ENCODE results near the gene ANKRD23.
"Not testable (repeated sequence)": the region's sequence is repeated elsewhere in the genome, so short reads cannot be mapped to it uniquely, and the experiment has no call there.

ANKRD23 gene

DNA sequence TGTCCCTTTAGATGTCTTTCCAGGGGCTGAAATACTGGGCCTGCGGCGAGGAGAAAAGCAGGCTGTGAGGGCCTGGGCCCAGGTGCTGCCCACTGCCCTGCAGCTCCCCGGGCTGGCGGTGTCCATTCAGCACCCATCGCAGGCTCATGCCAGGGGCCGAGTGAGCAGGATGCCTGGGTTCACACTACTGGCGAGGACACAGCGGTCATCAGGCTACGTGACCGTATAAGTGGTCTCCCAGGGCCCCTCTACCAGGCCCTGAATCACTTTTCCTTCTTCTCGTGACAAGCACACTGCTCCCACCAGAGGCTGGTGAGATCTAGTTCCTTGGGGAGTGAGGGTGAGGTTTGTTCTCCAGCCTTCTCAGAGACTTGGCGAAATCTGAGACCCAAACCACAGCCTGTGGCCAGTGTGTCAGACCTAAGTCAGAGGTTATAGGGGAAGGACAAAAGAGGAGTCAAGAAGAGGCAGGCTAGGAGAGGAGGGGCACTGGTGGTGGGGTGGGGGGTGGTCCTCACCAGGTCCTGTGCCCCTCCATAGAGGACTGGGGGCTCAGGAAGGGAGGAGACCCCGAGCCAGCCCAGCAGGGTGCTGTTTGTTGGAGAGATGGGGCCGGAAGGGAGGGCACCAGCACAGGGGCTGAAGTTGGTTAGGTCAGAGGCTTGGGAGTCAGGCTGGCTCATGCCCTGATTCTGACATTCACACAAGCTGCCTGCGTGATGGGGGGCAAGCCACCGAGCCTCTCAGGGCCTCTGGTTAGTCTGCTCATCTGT is 32.6 kb upstream of the ANKRD23 start:
- no peak for DNase-seq

DNA sequence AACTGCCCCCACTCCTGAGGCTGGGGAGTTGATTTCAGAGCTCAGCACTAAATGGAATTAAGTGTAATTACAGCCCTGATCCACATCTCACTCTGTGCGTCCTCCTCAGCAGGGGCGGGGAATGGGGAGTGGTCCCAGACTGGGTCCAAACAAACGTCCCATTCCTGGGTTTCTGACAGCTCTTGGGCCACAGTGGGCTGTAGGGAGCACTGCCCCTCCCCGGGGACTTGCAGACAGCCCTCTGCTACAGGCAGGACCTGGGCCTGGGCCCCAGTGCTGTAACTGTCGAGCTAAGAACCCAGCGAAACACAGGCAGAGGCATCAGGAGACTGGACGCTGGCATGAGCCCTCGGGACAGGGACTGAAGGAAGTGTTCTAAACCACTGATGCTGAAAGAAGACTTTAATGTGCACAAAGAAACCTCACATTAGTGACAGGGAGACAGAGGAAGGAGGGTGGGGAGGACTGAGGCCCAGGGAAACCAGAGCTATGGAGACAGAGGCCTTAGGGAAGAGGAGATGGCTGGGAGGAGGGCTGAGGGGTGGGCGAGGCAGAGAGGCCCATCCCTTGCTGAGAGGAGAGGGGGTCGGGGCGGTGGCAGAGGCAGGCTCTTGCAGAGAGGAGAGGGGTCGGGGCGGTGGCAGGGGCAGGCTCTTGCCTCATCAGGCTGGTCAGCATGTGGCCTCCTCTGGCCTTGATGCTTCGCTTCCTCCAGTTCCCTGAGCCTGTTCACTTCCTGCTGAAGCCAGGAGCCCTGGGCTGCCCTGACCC is 31.9 kb upstream of the ANKRD23 start:
- no peak for DNase-seq

DNA sequence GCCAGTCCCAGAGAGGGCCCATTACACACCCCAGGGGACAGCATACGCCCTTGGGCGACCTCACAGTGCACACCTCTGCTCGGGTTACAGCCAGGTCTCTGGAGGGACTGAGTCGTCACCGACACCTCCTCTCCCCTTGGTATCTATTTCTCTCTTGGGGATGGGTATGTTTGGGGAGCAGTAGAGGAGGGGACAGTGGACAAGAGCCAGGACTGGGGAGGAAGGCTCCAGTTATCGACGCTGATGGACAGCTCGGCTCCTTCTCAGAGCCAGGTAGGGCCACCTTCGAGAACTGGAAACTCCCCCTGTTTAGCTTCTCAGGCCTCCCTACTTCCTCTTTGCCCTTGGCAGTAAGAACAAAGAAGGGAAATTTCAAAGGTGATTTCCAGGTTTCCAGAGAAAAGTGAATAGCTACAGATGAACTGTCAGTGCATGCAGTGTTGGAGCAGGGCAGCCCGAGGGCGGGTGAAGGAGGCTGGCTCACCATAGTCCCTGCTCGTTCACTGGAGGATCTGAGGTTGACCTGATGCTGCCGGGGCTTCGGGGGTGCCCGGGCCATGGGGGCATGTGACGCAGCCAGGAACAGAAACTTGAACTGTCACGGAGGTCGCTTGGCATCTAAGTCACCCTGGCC is 30.5 kb upstream of the ANKRD23 start:
- peak in 1 of 2 donors; percentile 37 for DNase-seq

DNA sequence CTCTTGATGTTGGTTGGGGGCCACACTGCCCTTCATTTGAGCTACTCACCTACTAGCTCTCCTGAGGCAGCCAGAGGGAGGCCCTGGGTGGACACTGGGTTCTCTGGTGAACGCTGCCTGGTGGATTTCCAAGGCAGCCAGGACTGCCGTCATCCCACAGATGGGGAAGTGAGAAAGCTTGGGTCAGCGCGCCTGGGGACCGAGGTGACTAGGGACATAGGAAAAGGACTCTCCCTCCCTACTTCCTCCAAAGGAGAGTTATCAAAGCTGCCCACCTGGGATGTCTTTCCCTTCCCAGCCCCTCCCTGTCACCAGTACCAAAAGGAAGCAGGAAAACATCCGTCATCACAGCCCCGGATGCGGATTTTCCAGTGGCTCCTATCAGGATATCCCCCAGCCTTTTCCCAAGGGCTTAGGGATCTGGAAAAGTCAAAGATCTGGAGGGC is 29.9 kb upstream of the ANKRD23 start:
- peak in 1 of 2 donors; percentile 29 for DNase-seq

DNA sequence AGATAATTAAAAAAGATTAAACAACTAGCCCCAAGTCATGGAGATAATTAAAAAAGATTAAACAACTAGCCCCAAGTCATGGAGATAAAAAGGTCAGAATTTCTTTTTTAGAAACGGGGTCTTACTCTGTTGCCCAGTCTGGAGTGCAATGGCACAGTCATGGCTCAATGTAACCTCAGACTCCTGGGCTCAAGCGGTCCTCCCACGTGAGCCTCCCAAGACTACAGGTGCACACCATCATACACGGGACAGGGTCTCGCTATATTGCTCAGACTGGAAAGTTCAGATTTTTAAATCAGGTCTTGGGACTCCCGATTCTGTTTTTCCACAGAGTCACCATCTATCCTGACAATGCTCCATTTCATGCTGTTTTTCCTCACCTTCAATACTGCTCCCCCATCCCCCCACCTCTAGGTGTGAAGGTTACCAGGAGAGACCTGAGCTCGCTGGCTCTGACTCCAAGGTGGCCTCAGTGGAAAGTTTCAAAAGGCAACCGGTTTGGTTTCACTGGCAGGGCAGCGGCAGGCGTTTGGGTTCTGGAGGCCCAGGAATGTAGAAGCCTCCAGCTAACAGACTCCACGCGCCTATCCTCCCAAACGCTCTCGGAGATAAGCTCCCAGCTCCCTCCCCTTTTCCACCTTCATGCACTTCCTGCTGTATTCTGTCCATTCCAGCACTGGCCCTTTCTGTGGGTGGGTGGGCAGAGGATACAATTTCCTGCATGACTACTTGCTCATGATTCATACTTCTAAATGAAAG is 28.9 kb upstream of the ANKRD23 start:
- no peak for DNase-seq

DNA sequence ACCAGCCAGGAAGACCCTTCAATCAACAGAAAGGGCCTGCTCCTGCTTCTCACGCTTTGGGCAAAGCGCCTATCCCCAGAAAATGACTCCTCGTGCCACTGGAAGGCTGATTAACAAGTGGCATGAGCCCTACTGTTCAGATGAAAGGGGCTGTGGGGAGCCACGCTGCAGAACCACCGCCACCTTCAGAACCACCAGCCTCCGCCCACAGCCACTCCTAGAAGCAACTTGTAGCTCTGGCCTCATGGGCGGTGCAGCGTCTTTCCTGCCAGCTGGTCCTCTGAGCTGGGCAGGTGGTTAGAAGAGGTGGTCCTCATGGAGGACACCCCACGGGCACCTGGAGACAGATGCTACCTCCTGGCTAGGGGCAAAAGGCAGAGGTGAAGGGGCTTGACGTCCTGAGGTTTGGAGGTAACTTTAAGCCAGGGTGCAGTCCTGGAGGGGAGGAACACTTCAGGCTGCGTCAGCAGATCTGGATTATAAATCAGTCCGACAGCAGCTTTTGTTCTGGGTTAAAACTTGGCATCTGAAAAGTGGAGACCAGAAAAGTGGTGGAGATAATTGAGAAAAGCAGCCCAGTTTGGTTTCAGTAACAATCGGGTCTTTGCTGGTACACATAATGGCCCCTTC is 26.9 kb upstream of the ANKRD23 start:
- DNase-seq, result peak; percentile 43 to 73

DNA sequence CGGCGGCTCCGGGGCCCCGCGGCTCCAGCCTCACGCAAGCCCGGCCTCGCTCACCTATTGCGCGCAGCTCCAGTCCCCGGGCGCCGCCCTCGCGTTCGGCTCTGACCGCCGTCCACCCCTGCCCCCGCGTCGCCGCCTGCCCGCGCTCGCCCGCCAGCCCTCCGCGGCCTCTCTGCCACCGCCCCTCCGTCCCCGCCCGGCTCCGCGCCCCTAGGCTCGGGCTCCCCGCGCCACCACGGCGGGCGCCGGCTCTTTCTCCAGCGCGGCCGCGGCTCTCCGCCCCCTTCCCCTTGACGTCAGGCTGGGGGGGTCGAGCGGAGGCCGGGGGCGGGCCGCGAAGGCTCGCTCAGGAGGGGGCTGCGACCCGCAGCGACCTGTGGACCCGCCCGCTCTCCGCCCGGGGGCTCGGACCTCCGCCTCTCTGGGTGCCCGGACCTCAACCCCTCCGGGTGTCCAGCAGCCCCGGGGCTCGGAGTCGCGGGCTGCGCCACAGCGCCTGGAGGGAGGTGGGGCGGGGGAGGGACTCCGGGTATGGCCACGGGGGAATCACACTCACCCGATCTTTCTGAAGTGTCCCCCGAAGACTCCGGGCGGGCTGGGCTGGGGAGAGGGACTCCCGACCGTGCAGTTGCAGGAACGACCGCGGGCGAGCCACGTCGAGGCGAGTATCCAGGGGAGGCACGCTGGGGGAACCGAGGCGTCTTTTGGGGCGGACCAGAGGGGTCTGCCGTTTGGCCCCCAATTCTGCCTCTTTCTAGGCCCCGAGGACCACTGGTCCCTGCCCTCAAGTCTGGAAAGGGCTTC is 26.2 kb upstream of the ANKRD23 start, which contains the start of gene SEMA4C:
TSS of gene SEMA4C (minus strand) at position 259 of the 804 bp plus-strand sequence. CDS start 2,194 bp downstream, outside the sequence.
- peak; percentile 40 to 70 for DNase-seq

DNA sequence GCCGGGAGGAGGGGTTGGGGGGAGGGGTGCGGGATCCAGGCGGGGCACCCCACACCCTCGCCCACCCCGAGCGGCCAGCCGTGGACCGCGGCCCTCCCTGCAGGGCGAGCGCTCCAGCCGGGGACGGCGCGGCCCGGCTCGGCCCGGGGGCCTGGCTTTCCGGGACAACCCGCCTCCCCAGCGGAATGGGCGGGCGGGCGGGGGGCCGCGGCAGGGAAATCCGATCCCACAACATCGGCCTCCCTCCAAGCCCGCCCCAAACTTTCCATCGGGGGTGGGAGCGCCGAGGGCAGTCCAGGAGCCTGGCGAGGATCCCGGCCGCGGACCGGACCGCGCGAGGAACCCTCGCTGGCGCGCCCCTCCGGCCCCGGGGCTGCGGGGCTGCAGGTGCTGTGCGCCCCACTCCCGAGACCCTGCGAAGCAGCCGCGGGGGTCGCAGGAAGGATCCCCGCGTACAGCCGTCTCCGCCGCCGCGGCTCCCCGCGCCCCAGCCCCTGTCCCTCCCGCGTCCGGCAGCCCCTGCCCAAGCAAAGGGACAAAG is 25.5 kb upstream of the ANKRD23 start:
- no peak for DNase-seq

DNA sequence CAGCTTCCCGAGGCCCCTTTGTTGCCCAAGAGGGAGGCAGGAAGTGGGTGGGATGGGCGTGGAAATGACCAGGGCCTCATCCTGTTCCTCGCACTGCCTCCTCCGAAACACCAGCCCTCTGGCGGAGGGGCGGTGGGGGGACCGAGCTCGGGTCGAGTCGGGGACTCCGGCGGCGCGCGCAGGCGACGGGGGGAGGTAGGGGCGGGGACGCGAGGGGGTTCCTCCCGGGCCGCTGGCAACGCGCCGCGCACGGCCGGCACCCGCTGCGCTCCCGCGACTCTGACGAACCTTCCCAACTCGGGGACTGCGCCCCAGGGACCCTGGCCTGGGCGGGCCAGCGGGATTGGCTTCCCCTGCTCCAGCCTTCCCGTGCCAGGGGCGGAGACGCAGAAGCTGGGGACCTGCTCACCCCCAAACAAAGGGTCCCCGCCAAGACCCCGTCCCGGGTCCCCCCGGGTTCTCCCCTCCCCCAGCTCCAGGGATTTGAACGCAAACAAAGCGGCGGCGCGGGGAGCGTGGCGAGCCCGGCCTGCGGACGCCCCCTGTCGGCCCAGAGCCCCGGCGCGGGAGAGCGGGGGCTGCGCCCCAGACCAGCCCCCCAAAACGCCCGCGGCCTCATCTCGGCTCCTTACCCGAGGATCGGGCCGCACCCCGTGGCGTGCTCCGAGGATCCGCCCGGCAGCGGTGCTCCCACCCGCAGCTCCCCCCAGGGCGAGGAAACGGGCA is 24.9 kb upstream of the ANKRD23 start:
- peak; percentile 46 to 71 for DNase-seq

DNA sequence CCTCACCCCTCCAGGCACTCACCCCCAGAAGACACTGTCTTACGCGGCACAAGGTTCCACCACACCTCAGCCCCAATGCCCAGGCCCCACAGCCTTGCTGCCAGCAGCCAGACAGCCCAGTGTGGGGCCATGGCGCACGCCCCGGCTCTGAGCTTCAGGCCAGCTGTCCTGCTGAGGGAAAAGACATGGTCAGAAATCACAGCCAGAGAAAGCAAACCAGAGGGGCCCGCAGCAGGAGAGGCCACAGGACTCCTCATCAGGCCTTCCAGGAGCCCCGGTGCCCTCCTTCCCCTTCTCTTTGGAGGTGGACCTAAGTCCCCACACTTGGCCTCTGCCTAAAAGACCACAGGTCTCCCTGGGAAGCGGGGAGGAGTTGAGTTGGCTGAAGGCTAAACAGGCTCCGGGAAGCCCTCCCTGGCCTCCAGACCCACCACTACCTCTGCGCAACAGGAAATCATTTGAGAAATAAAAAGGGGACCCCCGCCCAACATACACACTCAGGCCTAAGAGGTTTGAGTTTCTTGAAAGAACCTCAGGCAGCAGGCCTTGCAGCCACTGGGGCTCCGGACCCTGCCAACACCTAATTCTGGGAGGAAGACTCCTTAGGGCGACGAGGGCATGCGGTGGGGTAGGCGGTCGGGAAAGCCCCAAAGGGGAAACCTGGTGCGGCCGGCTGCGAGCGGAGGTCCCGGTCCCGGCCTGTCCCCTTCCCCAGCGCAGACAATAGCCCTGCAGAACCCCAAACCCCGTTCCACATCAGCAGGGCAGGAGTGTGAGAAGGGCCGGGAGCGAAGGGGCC is 24.1 kb upstream of the ANKRD23 start:
- no peak for DNase-seq

DNA sequence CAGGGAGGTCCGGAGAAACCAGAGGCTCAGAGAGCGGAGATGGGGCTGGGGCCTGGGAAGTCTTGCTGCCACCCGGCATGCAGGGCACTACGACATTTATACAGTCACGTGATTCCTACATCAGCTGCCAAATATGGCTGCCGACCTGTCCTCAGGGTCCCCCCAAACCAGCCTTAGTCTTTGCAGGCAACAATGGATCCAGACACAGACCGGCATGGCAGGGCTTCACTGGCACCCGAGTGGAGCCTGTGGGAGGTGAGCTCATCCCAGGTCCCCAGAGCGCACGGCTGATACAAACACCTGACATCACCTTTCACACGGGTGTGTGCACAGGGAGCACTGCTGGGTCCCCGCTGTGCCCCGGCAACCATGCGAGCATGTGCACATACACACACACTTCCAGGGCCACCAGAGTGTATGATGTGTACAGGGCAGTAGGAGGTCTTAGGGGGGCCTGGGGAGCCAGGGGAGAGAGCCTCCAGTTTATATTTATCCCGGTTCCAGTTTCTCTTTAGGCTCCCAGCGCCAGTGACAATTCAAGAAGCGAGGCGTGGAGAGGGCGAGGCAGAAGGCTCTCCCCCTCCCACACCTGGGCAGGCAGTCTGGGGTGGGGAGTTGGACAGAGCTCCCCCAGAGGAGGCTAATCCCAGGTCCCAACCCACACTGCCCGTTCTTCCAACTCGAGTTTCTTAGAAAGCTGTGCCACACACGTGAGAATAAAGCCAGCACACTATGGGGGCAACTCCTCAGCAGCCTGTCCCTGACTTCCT is 23.4 kb upstream of the ANKRD23 start:
- DNase-seq, result no peak

DNA sequence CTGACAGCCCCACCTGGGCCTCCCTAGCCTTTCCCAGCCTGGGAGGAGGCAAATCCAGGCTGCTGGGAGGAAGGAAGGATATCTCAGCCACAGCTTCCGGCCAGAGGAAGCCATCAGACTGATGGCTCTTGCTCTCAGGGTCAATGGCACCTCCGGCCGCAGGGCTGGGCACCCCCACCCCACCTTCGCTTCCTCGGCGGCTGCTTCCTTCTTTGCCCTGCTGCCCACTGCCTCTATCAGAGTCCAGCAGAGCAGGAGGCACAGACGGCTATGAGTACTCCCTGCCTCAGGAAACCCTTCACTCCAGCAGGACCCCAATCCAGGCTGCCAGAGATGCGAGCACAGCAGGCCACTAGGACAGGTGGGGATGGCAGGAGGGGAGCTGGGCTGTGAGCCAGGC is 22.8 kb upstream of the ANKRD23 start:
- no peak for DNase-seq

DNA sequence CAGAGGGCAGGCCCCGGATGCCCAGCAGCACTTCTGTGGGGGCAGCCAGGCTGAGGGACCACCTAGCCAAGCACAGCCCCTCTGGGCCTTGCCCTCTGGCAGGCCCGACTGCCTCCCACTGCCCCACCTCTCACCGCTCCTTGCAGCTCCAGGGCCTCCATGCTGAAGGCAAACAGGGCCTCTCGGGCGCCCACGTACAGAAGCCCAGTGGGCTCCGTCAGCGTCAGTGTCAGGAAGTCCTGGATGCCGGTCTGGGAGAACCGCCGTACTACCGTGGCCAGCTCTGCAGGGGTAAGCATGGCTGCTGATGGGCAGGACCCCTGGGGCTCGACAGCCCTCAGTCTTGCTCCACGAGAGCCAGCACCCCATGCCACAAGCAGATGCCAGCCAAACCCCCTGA is 22.3 kb upstream of the ANKRD23 start:
- no peak for DNase-seq

DNA sequence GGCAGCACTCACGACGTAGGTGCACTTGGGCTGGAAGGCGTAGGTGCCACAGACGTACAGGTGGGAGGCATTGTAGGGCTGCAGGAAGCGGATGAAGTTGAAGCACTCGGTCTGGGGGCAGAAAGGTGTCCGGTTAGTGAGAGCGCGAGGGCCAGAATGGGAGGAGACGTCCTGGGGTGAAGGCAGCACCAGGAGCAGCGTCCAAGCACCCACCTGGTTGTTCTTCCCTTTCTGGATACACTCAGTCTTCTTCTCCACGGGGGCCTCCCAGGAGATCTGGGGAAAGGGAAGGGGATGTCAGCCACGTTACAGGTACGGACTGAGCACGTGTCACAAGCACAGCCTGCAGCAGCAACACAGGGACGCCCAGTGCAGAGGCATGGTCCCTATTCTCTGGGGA is 21.8 kb upstream of the ANKRD23 start:
- no peak for DNase-seq

DNA sequence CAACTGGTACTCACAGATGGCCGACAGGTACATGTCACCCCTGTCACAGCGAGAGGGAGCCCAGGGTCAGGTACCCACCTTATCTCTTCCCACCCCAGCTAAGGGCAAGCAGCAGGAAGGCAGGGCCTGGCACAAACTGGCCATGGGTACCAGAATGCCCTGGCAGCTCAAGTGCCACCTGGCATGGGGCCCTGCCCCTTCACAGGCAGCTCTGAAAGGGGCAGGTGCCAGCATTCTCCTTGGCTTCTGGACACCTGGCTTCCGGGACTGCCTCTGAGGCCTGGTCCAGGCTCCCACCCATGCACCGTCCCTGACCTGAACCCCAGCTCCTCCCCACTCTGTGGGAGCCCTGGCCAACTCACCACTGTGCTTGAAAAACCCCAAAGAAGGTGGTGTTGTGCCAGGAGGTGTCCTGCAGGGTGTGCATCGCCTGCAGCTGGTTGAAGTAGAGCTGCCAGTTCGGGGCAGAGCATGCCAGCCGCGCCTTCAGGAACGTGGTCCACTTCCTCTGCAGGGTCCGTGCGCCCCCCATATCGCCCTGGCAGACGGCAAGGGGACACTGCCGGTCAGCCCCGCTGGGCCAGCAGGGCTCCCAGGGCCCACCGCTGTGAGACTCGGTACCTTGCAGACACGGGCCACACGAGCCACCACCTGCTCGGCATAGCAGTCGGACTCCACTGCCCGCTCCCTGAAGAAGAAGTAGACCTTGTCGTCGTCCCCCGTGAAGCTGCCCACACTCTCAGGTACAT is 20.7 kb upstream of the ANKRD23 start:
- no peak for DNase-seq

DNA sequence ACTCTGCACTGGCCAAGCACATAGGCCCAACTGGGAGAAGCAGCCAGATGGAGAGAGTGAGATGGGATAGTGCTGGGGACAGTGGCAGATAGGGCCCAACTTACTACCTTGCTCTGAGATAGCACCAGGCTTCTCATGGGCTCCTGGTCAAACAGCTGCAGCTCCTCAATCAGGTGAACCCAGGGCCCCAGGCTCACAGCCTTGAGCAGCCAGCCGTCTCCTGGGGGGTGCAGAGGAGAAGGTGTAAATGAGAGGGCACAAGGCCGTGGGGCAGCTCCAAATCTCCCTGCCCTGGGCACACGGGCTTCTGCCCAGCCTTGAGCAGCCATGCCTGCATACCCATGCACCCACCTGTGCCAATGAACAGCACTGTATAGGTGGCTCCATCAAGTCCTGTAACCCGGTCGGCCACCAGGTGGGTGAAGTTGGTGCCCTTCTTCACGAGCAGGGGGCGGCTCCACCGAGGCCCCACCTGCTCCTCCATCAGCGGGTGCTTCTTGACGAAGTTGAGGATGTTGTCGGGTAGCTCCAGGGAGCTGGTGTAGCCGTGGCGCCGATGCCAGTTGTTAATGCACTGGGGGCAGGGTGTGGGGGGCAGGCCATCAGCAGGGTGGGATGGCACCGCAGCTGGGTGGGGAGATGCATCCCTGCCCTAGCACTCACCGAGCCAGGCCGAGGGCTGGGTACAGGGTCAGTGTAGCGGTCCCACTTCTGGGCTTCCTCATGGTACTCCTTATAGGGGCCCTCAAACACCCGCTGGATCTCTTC is 19.9 kb upstream of the ANKRD23 start:
- no peak for DNase-seq

DNA sequence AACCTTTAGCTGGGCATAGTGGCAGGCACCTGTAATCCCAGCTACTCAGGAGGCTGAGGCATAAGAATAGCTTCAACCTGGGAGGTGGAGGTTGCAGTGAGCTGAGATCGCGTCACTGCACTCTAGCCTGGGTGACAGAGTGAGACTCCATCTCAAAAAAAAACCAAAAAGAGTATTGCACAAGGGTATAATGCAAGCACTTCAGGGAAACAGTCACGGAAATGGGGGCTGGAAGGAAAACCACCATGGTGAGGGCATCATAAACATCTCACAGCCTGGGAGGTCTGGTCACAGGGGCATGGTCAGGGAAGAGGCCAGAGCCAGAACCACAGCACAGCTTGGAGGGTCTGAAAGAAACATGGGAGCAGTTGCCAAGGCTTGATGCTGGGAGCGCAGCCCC is 19.2 kb upstream of the ANKRD23 start:
- DNase-seq, result not testable (repeated sequence)
